NCI-H1048 (cell line): ENCODE measurements around the gene SUFU.
A peak's percentile ranks its signal among the peaks of the same experiment; 100 is the strongest.

ENCODE experiments used
- DNase-seq: peaks from one replicate; lab custom pipeline; 2025; lab: John Stamatoyannopoulos, UW

Gene SUFU

GRCh38 chr10:102552533-102552932 is 48.8 kb downstream of the SUFU start:
- DNase-seq = no peak

- no peak for DNase-seq
Observed at GRCh38 chr10:102553771-102554170, 50.0 kb downstream of the SUFU start.

- no peak for DNase-seq
Observed at GRCh38 chr10:102554531-102554930, 50.8 kb downstream of the SUFU start.

DNA sequence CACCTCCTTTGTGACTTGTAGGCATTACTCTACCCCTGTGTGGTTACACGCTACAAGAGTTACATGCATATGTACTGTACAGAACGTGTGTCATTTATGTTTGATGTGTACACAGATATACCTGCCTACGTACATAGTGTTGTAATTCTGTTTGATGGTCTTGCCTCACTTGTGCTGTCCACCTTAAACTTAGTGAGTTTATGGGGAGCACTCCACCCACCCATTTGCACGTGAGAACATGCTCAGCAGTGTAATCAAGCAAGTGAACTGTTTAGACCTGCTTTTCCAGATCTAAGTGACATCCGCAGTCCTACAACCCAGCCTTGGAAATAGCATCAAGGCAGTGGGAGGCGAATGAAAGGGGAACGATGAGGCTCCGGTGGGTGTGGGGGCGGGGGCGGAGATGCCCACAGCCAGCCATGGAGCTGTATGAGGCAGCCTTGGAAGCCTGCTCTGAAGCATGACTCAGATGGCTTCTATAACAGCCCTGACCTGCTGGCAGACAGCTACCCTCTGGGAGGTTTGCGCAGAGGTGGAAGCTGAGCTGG is 52.1 kb downstream of the SUFU start:
- no peak for DNase-seq

- no peak for DNase-seq
Observed at GRCh38 chr10:102557569-102557968, 53.8 kb downstream of the SUFU start.

DNA sequence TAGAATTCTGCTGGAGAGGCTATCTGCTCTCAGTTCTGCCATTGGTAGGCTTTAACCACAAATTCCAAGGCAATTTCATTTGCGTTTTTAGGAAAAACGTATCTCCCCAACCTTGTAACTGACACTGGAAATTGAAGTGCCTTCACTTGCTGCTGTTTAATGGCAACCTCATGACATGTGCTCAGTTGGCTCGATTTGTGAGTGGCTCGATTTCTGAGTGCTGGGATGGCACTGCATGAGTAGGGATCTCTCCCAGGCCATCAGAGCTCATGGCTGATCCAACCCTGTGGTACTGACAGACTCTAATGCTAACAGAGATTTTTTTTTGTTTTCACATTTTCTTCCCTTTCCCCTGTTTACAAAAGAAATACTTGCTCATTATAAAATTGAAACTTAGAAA is 56.0 kb downstream of the SUFU start:
- DNase-seq = no peak

GRCh38 chr10:102564209-102564834 is 60.5 kb downstream of the SUFU start:
- no peak for DNase-seq

- DNase-seq = no peak
Observed at GRCh38 chr10:102565793-102566192, 62.0 kb downstream of the SUFU start.

DNA sequence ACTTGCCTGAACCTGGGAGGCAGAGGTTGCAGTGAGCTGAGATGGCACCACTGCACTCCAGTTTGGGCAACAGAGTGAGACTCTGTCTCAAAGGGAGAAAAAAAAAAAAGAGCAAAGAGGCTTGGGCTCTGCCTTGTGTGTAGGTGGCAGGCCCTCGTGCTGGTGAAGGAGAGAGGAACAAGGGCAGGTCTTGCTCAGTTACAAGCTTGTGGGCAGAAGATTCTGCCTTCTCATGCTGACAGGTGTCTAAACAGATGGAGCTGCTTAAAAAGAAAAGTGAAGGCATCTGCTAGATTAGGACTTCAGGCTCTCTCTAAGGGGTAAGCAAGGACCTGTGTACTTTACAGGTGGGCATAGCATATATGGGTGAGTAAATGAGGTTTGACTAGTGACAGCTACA is 75.0 kb downstream of the SUFU start:
- no peak for DNase-seq

- no peak for DNase-seq
Observed at GRCh38 chr10:102579328-102579727, 75.6 kb downstream of the SUFU start.

DNA sequence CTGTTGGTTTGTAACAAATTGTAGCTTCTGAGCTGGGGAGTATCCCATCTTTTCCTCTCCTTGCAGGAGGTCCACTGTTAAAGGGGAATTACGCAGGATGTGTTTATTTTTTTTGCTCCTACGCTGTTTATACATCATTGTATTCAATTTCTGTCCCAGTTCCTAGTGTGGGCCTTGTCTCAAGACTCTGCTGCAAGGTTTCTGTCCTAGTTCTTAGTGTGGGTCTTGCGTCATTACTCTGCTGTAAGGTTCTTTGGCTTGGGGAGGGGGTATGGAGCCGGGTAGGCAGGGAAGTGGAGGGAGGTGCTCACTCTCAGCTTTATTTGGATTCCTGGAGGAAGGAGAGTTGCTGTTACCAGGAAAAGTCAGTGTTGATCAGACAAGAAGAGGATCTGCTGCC is 76.5 kb downstream of the SUFU start:
- no peak for DNase-seq

- DNase-seq = no peak
Observed at GRCh38 chr10:102581401-102581800, 77.6 kb downstream of the SUFU start.

GRCh38 chr10:102581981-102582580 is 78.3 kb downstream of the SUFU start:
- DNase-seq = no peak

DNA sequence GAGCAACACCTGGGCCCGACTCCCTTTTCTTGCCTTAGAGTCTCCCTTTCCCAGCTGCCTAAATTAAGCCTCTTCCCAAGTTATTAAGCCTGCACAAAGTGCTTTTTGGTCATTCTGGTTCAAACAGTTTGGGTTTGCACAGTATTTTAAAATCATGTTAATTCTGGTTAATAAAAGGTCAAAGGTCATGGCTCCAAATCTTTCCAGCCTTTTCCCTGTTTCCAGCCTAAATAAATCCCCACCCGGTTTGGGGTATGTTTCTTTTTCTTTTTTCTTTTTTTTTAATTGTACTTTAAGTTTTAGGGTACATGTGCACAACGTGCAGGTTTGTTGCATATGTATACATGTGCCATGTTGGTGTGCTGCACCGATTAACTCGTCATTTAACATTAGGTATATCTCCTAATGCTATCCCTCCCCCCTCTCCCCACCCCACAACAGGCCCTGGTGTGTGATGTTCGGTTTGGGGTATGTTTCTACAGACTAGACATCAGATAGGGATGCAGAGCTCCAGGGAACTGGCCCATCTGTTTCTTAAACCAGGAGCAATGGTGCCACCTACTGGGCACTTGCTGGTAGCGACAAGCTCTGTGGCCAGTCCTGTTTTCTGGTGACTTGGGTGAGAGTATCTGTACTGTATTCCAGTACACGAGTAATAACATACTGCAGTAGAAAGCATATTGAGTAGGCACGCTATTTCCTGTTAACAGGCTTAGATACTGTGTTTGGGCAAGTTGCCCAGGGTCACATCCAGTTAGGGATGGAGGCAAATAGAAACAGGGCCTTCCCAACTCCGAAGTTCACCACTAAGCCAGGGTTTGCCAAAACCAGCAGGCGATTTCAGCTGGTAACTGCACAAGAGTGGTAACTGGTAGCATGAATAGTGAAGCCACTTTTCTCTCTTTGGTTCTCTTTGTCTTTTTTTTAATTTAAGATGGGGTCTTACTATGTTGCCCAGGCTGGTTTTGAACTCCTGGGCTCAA is 80.0 kb downstream of the SUFU start:
- peak; percentile 62 for DNase-seq

- no peak for DNase-seq
Observed at GRCh38 chr10:102585026-102585425, 81.3 kb downstream of the SUFU start.

- DNase-seq = no peak
Observed at GRCh38 chr10:102586858-102587257, 83.1 kb downstream of the SUFU start.

DNA sequence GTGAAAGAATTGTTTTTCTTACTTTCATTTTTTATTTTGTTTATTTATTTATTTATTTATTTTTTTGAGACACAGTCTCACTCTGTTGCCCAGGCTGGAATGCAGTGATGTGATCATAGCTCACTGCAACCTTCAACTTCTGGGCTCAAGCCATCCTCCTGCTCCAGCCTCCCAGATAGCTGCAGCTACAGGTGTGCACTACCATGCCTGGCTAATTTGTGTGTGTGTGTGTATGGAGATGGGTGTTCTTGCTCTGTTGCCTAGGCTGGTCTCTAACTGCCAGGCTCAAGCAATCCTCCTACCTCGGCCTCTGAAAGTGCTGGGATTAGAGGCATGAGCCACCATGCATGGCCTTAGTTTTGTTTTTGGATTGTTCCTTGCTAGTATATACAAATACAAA is 85.1 kb downstream of the SUFU start:
- no peak for DNase-seq

- DNase-seq = no peak
Observed at GRCh38 chr10:102593074-102593803, 89.5 kb downstream of the SUFU start.

GRCh38 chr10:102593804-102594079 is 90.0 kb downstream of the SUFU start:
- no peak for DNase-seq

GRCh38 chr10:102595293-102595692 is 91.5 kb downstream of the SUFU start:
- no peak for DNase-seq

- DNase-seq = no peak
Observed at GRCh38 chr10:102595897-102596296, 92.1 kb downstream of the SUFU start.

DNA sequence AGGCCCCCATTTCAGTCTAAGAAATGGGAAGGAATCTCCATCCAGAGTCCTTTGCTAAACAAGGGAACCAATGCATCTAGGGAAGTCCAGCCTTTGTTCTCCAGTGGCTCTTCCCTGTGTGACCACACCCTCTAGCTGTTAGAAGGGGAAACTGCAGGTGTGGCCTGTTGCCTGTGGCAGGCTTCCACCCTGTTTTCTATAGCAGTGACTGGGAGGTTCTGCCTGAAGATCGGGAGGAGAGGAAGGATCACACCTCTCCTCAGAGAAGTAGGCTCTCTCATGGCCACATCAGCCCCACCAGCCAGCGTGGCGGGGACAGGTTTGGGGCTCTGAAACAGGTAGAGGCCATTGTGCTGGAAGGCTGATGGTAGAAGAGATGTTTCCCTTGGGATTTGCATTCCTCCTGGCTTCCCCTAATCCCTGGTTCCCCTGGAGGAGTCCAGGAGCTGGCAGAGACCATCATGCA is 92.8 kb downstream of the SUFU start:
- DNase-seq = no peak
